Trophoblast cell (in vitro differentiated cells and primary cell): Measurements from ENCODE around the gene MIF.
"Not testable (repeated sequence)": the region's sequence is repeated elsewhere in the genome, so short reads cannot be mapped to it uniquely, and the experiment has no call there.

Source experiments
- DNase-seq, 2 donors: peaks; one replicate each; pipeline ENCODE4 v3.0.0-alpha.2; 2016
- H2AFZ ChIP-seq: 2 replicates; pipeline ENCODE4 v1.6.1; 2013; ENCODE audit warnings: low read length, moderate library complexity, mild to moderate bottlenecking; ENCODE audit not compliant: insufficient read depth, poor library complexity
- H2AK5ac ChIP-seq: 2 replicates; pipeline ENCODE4 v1.6.1; 2013; ENCODE audit warnings: mild to moderate bottlenecking, low read length
- H2BK120ac ChIP-seq: 2 replicates; pipeline ENCODE4 v1.6.1; 2013; ENCODE audit warnings: low read length, mild to moderate bottlenecking, moderate library complexity; ENCODE audit not compliant: insufficient read depth, poor library complexity
- H2BK12ac ChIP-seq: 2 replicates; pipeline ENCODE4 v1.6.1; 2013; ENCODE audit warnings: mild to moderate bottlenecking, low read length, moderate library complexity
- H2BK5ac ChIP-seq: 2 replicates; pipeline ENCODE4 v1.6.1; 2013; ENCODE audit warnings: low read length, low read depth, moderate library complexity, mild to moderate bottlenecking; ENCODE audit not compliant: poor library complexity
- H3K14ac ChIP-seq: 2 replicates; pipeline ENCODE4 v1.6.1; 2013; ENCODE audit warnings: mild to moderate bottlenecking, low read length
- H3K18ac ChIP-seq: 2 replicates; pipeline ENCODE4 v1.6.1; 2013; ENCODE audit warnings: mild to moderate bottlenecking, low read length
- H3K23ac ChIP-seq: 2 replicates; pipeline ENCODE4 v1.6.1; 2013; ENCODE audit warnings: low read length
- H3K27ac ChIP-seq: 2 replicates; pipeline ENCODE4 v1.5.1; 2013; ENCODE audit warnings: low read depth, mild to moderate bottlenecking, inconsistent platforms, low read length, moderate library complexity
- H3K27me3 ChIP-seq: 2 replicates; pipeline ENCODE4 v1.6.1; 2013; ENCODE audit warnings: inconsistent platforms, mild to moderate bottlenecking, low read length, moderate library complexity; ENCODE audit not compliant: insufficient read depth
- H3K36me3 ChIP-seq, 2 experiments: 1 replicate in 1 of 2; 2 replicates in 1 of 2; pipeline ENCODE4 v1.6.1; 2013; ENCODE audit warnings: low read length in 2 of 2, mild to moderate bottlenecking in 2 of 2, moderate library complexity in 1 of 2; ENCODE audit not compliant: insufficient read depth in 2 of 2, control insufficient read depth in 1 of 2
- H3K4ac ChIP-seq: 2 replicates; pipeline ENCODE4 v1.6.1; 2013; ENCODE audit warnings: low read depth, mild to moderate bottlenecking, low read length, moderate library complexity
- H3K4me1 ChIP-seq, 2 experiments: 1 replicate in 1 of 2; 2 replicates in 1 of 2; pipeline ENCODE4 v1.6.1; 2013; ENCODE audit warnings: low read length in 2 of 2, mild to moderate bottlenecking in 2 of 2, moderate library complexity in 1 of 2; ENCODE audit not compliant: insufficient read depth in 2 of 2, control insufficient read depth in 1 of 2
- H3K4me2 ChIP-seq: 2 replicates; pipeline ENCODE4 v1.6.1; 2013; ENCODE audit warnings: inconsistent platforms, mild to moderate bottlenecking, low read length, moderate library complexity
- H3K4me3 ChIP-seq: 2 replicates; pipeline ENCODE4 v1.5.1; 2013; ENCODE audit warnings: mild to moderate bottlenecking, low read depth, low read length, inconsistent platforms
- H3K79me1 ChIP-seq: one replicate; pipeline ENCODE4 v1.6.1; 2013; ENCODE audit warnings: low read length
- H3K79me2 ChIP-seq: 2 replicates; pipeline ENCODE4 v1.6.1; 2013; ENCODE audit warnings: low read length, mild to moderate bottlenecking; ENCODE audit not compliant: control insufficient read depth, insufficient read depth, poor library complexity
- H3K9ac ChIP-seq: 2 replicates; pipeline ENCODE4 v1.6.1; 2013; ENCODE audit warnings: mild to moderate bottlenecking, low read length
- H3K9me3 ChIP-seq: 2 replicates; pipeline ENCODE4 v1.6.1; 2013; ENCODE audit warnings: low read depth, mild to moderate bottlenecking, control low read depth, inconsistent platforms, low read length; ENCODE audit not compliant: insufficient read depth
- H4K12ac ChIP-seq: 2 replicates; pipeline ENCODE4 v1.6.1; 2013; ENCODE audit warnings: low read depth, mild to moderate bottlenecking, low read length, moderate library complexity
- H4K8ac ChIP-seq: 2 replicates; pipeline ENCODE4 v1.6.1; 2013; ENCODE audit warnings: low read depth, mild to moderate bottlenecking, low read length, moderate library complexity
- H4K91ac ChIP-seq: one replicate; pipeline ENCODE4 v1.6.1; 2013; ENCODE audit warnings: low read depth, mild to moderate bottlenecking, low read length, moderate library complexity
- WGBS: extraction: QIAGEN DNeasy Blood & Tissue Kit; methylation state at CpG from one replicate; pipeline ENCODE4 v1.1.7; 2013; ENCODE audit warnings: missing lambda C conversion rate; ENCODE audit not compliant: insufficient read length, insufficient coverage; ENCODE audit errors: extremely low coverage; 5-methylcytosine and 5-hydroxymethylcytosine counted together

Gene MIF

GRCh38 chr22:23900227-23900626 is 6.0 kb downstream of the MIF start:
- H3K14ac ChIP-seq, H3K23ac ChIP-seq, H2AFZ ChIP-seq, H3K4ac ChIP-seq, H3K79me1 ChIP-seq, H4K91ac ChIP-seq, H2AK5ac ChIP-seq, H3K9me3 ChIP-seq, H4K12ac ChIP-seq, H2BK12ac ChIP-seq, H3K79me2 ChIP-seq, DNase-seq, H3K18ac ChIP-seq, H3K4me2 ChIP-seq, H3K4me1 ChIP-seq, H2BK120ac ChIP-seq, H3K4me3 ChIP-seq, H4K8ac ChIP-seq, H2BK5ac ChIP-seq, H3K27me3 ChIP-seq, H3K27ac ChIP-seq, H3K9ac ChIP-seq: not testable (repeated sequence)
- peaks cover 19 to 21% of the 10 kb centered on the region in 2 experiments for H3K36me3 ChIP-seq
- WGBS = no CpG with 5 or more reads among the region's 4 CpGs

- no peak for DNase-seq
- H2BK120ac ChIP-seq = no peak overlapping the region
- no peaks in the 10 kb centered on the region for H3K27me3 ChIP-seq
- no peak overlapping the region for H4K91ac ChIP-seq
- H3K4me1 ChIP-seq = no peaks in the 10 kb centered on the region
- no peak overlapping the region for H2AFZ ChIP-seq
- H4K8ac ChIP-seq = no peak overlapping the region
- H2BK12ac ChIP-seq = no peak overlapping the region
- no peaks in the 10 kb centered on the region for H3K79me1 ChIP-seq
- no peak overlapping the region for H3K14ac ChIP-seq
- H4K12ac ChIP-seq = no peak overlapping the region
- H3K79me2 ChIP-seq = no peaks in the 10 kb centered on the region
- no peak overlapping the region for H3K23ac ChIP-seq
- no peak overlapping the region for H3K27ac ChIP-seq
- no peak overlapping the region for H3K4me3 ChIP-seq
- H3K4me2 ChIP-seq = no peak overlapping the region
- no peak overlapping the region for H3K4ac ChIP-seq
- H2AK5ac ChIP-seq = no peak overlapping the region
- no peak overlapping the region for H3K9ac ChIP-seq
- peaks cover 7 to 9% of the 10 kb centered on the region in 2 experiments for H3K36me3 ChIP-seq
- WGBS = no CpG with 5 or more reads among the region's 4 CpGs
- no peak overlapping the region for H2BK5ac ChIP-seq
- peaks cover 3% of the 10 kb centered on the region for H3K9me3 ChIP-seq
- H3K18ac ChIP-seq = no peak overlapping the region
Measured at GRCh38 chr22:23901600-23901999, 7.4 kb downstream of the MIF start.

GRCh38 chr22:23903328-23903971 is 9.3 kb downstream of the MIF start:
- Histone ChIP-seq H2BK12ac (no peak overlapping the region), H3K18ac (no peak overlapping the region), H4K91ac (no peak overlapping the region), H2BK120ac (no peak overlapping the region), H2AK5ac (no peak overlapping the region), H3K9me3 (peaks cover 3% of the 10 kb centered on the region), H3K4me2 (no peak overlapping the region), H3K79me1 (no peaks in the 10 kb centered on the region), H3K27ac (no peak overlapping the region), H3K9ac (no peak overlapping the region), H3K23ac (no peak overlapping the region), H2AFZ (no peak overlapping the region), H4K8ac (no peak overlapping the region), H3K4ac (no peak overlapping the region), H3K36me3 (no peaks in the 10 kb centered on the region), H2BK5ac (no peak overlapping the region), H3K27me3 (no peaks in the 10 kb centered on the region), H3K14ac (no peak overlapping the region), H4K12ac (no peak overlapping the region), H3K4me1 (no peaks in the 10 kb centered on the region), H3K79me2 (no peaks in the 10 kb centered on the region), H3K4me3 (no peak overlapping the region)
- DNase-seq = no peak
- WGBS = no CpG with 5 or more reads among the region's 8 CpGs

GRCh38 chr22:23904573-23905254 is 10.5 kb downstream of the MIF start:
- Histone ChIP-seq H3K4ac (no peak overlapping the region), H3K9me3 (peaks cover 3% of the 10 kb centered on the region), H2BK5ac (no peak overlapping the region), H3K27ac (no peak overlapping the region), H3K27me3 (no peaks in the 10 kb centered on the region), H3K79me2 (no peaks in the 10 kb centered on the region), H3K4me3 (no peak overlapping the region), H2AK5ac (no peak overlapping the region), H4K8ac (no peak overlapping the region), H3K36me3 (no peaks in the 10 kb centered on the region), H2BK120ac (no peak overlapping the region), H2AFZ (no peak overlapping the region), H4K12ac (no peak overlapping the region), H3K4me2 (no peak overlapping the region), H3K14ac (no peak overlapping the region), H2BK12ac (no peak overlapping the region), H3K23ac (no peak overlapping the region), H3K79me1 (no peaks in the 10 kb centered on the region), H4K91ac (no peak overlapping the region), H3K9ac (peak overlapping the region; percentile 41), H3K4me1 (no peaks in the 10 kb centered on the region), H3K18ac (no peak overlapping the region)
- WGBS = no CpG with 5 or more reads among the region's 5 CpGs
- no peak for DNase-seq
